Choroid plexus epithelial cell (primary cell): ENCODE results near the gene HNRNPU.

Experiments used
- DNase-seq: peaks from one replicate; pipeline ENCODE4 v3.0.0-alpha.2; 2010; ENCODE audit warnings: low read depth
- H3K4me3 ChIP-seq: 2 replicates; pipeline ENCODE4 v1.5.1; 2011; ENCODE audit warnings: low read depth, mild to moderate bottlenecking, control low read depth, low read length, moderate library complexity
- CTCF ChIP-seq: conservative IDR thresholded peaks from 2 replicates; pipeline ENCODE4 v1.5.1; 2011; ENCODE audit warnings: low read depth, mild to moderate bottlenecking, control low read depth, inconsistent platforms, low read length, moderate library complexity

Gene HNRNPU

DNA sequence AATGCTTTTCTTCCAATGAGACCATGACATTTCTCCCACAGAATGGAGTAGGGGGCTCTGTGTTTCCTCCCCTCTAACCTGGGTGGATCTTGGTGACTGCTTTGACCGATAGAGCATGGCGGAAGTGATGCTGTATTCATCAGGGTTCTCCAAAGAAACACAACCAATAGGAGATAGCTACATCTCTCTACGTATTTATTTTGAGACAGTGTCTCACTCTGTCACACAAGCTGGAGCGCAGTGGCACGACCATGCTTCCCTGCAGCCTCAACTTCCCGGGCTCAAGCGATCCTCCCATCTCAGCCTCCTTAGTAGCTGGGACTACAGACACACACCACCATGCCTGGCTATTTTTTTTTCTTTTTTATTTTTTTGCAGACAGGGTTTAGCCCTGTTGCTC, 29.5 kb upstream of the HNRNPU start:
- no peak for TF ChIP-seq CTCF
- no peak overlapping the region for H3K4me3 ChIP-seq
- DNase-seq = no peak

GRCh38 chr1:244887281-244887680, 22.9 kb upstream of the HNRNPU start:
- no peak for TF ChIP-seq CTCF

GRCh38 chr1:244881552-244882280, 17.4 kb upstream of the HNRNPU start:
- no peak for DNase-seq
- TF ChIP-seq CTCF = no peak
- H3K4me3 ChIP-seq = no peak overlapping the region

More at GRCh38 chr1:244887281-244887680, 22.9 kb upstream of the HNRNPU start:
- DNase-seq = no peak
- H3K4me3 ChIP-seq = no peak overlapping the region

DNA sequence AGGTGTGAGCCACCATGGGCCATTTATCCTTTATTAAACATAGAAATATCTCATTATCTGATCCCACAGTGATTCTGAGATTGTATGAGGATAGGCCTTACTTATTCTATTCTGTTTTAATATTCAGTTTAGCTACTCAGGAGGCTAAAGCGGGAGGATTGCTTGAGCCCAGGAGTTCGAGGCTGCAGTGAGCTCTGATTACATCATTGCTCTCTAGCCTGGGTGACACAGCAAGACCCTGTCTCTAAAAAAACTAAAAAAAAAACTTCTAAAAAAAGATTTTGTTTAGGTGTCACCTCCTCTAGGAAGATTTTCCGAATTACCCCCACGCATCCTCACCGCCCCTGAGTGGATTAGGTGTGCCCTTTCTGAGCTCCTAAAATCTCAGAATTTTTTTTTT, 14.3 kb upstream of the HNRNPU start:
- no peak for DNase-seq
- no peak overlapping the region for H3K4me3 ChIP-seq
- no peak for TF ChIP-seq CTCF

- no peak for TF ChIP-seq CTCF
- H3K4me3 ChIP-seq = no peak overlapping the region
Measured at GRCh38 chr1:244876228-244876910, 12.0 kb upstream of the HNRNPU start.

DNA sequence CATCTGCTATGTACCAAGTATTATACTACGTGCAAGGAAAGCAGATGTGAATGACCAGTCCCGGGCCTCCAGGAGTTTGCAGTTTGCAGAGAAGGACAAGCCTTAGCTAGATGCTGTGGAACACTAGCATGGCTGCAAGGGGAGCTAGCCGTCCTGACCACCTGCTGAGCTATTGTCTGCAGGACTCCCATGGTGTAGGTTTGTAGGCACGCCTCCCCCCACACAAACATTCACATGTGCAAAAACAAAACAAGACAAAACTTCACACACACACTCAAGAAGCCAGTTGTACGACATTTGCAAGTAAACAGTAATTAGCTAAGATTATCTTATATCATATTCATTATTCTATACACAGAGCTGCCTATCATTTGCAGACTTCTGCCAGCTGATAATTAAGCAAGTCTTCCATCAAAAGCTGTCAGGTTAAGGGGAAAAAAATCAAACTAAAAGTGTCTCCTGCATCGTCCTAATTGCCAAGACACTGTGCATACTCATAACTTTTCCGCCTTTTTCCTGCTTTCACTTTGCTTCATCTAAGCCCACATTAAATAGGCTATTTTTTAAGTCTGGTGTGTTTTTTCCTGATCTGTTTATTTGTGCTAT, 10.7 kb upstream of the HNRNPU start:
- DNase-seq = no peak

More at GRCh38 chr1:244876228-244876910, 12.0 kb upstream of the HNRNPU start:
- DNase-seq = no peak

More for the DNA sequence above, 10.7 kb upstream of the HNRNPU start:
- no peak overlapping the region for H3K4me3 ChIP-seq
- no peak for TF ChIP-seq CTCF
